GM12874 (cell line): Measurements from ENCODE around the gene UBE2C.
A peak's percentile ranks its signal among the peaks of the same experiment; 100 is the strongest.

Experiments
- CTCF ChIP-seq: IDR thresholded peaks from 2 replicates; pipeline ENCODE4 v1.5.1; 2011; ENCODE audit warnings: low read depth, mild to moderate bottlenecking, control low read depth, low read length, moderate library complexity; ENCODE audit not compliant: insufficient read depth

The UBE2C gene

GRCh38 chr20:45812157-45813005 lies at the start of gene UBE2C:
Gene UBE2C (plus strand): TSS chr20:45812644. CDS start chr20:45812696, 52 bp downstream.
- no peak for TF ChIP-seq CTCF

- no peak for TF ChIP-seq CTCF
Measured at GRCh38 chr20:45765307-45765875, 47.1 kb upstream of the UBE2C start.

GRCh38 chr20:45765980-45766379 lies 46.5 kb upstream of the UBE2C start:
- TF ChIP-seq CTCF, result no peak

- no peak for TF ChIP-seq CTCF
Measured at GRCh38 chr20:45768479-45768878, 44.0 kb upstream of the UBE2C start.

- peak; percentile 75 for TF ChIP-seq CTCF
Measured at GRCh38 chr20:45771182-45771759, 41.2 kb upstream of the UBE2C start.

GRCh38 chr20:45772693-45773092 lies 39.8 kb upstream of the UBE2C start:
- no peak for TF ChIP-seq CTCF

- no peak for TF ChIP-seq CTCF
Measured at GRCh38 chr20:45774945-45775344, 37.5 kb upstream of the UBE2C start.
